ENCODE results near the gene TMEM54.
A peak's percentile ranks its signal among the peaks of the same experiment; 100 is the strongest.

Gene TMEM54

DNA sequence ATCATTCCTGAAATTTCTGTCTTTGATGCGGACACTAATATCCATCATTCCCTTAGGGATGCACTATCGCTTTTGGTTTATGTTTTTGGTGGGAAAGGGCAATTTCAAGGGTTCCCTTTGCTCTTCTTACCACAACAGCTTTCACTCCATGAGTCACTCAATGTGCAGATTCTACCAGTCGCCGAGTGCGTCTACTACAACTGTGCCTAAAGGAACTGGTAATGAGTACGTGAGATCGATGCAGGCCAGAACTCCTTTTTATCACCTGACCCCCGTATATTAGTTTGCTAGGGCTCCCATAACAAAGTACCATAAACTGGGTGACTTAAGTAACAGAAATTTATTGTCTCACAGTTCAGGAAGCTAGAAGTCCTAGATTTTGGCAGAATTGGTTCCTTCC lies 27.5 kb upstream of the TMEM54 start:
- TF ChIP-seq POLR2A (IDR thresholded peaks at IDR 0.05; ENCODE audit: low read length) (no peak), GATA1 (IDR thresholded peaks at IDR 0.05; ENCODE audit: low read depth, low read length) (no peak)
- DNase-seq, result no peak

DNA sequence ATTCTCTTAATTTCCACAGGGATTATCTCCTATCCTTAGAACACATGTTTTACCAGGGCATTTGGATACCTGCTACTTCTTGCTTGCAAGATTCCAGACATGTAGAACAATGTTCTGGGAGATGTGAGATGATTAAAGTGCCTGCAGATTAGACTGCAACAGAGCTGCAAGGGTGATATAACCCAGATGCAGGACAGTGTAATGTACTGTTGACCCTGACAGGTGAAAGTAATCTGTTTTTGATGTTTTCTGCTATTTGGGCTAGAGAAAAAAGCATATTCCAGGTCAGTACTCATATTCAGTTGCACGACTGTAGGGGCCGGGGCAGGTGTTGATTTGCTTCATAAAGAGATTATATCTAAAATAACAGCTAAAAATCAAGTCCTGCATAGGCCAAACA lies 27.1 kb upstream of the TMEM54 start:
- no peak for DNase-seq
- TF ChIP-seq GATA1 (IDR thresholded peaks at IDR 0.05; ENCODE audit: low read depth, low read length) (no peak), POLR2A (IDR thresholded peaks at IDR 0.05; ENCODE audit: low read length) (no peak)

DNA sequence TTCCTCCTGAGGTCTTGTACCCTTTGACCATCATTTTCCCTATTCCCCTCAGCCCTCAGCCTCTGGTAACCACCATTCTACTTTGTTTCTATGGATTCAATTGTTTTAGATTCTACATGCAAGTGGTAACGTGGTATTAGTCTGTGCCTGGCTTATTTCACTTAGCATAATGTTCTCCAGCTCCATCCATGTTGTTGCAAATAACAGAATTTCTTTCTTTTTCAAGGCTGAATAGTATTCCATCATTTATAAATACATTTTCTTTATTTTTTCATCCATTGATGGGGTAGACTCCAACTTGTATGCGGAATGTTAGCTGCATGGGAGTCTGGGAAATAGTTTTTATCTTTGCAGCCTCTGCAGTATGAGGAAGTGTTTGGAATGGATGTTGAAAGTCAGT lies 26.3 kb upstream of the TMEM54 start:
- DNase-seq, result no peak
- TF ChIP-seq GATA1 (IDR thresholded peaks at IDR 0.05; ENCODE audit: low read depth, low read length) (no peak), POLR2A (IDR thresholded peaks at IDR 0.05; ENCODE audit: low read length) (no peak)

DNA sequence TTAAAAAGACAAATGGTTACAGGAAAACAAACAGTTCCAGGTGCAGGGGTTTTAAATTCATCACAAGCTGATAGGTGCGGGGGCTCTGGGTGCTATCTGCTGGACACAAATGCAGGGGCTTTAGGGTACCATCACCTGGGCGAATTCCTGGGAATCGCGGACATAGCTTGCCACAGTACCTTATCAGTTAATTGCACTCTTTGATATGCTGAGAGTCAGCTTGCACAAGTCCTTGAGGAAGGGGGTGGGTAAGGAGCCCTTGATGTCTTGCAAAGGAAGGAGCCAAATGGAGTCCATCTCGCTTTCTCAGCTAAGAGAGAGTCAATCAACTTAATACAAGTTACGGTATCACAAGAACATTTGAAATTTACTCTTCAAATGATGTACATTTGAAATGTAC lies 25.4 kb upstream of the TMEM54 start:
- DNase-seq, result no peak
- no peak for TF ChIP-seq POLR2A (IDR thresholded peaks at IDR 0.05; ENCODE audit: low read length)
- no peak for TF ChIP-seq GATA1 (IDR thresholded peaks at IDR 0.05; ENCODE audit: low read depth, low read length)

DNA sequence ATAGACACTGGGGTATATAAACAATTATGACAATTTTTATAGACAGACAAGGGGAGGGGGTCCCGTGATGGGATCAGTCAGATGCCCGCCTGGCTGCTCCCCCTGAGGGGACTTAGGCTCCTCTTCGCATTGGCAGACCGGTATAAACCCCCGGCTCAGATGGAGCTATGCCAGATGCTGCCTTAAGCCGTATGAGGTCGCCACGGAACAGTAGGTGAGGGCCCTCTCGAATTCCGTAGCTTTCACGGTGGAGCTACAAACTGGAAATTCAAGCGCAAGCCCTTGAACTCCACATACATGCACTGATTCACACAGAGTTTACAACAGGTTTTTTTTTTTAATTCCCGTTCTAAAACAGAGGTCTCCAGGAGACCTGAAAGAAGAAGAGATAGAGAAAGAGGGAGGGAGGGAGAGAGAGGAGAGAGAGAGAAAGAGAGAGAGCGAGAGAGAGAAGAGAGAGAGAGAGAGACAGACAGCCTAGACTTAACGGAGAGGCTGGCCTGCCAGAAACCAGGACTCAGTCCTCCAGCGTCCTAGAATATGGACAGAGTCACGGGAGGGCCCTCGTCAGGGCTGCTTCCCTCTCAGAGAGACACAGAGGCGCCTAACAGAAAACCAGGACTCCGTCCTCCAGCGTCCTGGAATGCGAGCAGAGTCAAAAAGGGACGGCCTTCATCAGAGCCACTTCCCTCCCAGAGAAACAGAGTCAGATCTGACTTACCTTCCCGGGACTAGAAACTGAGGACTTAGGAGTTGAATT lies 24.4 kb upstream of the TMEM54 start:
- peak; percentile 12 to 15 for DNase-seq

DNA sequence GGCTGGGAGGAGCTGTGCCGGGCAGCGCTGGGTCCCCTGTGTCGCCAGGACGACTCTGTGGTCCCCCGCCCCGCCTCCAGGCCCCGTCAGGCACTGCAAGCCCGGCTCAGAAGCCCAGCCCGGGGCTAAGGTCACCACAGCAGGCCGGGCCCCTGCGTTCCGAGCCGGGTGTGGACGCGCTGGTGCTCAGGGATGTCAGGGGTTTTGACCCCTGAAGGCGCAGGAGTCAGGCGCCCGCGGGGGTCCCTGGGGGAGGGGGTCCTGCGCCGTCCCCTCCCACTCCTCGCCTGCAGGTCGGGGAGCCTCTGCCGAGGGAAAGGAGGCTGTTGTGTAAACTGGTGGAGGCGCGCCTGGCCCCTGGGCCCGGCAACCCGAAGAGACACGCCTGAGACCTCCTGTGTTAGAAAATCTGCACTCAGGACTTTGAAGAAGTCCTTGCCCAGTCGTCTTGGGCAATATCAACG lies 23.7 kb upstream of the TMEM54 start:
- no peak for DNase-seq
- TF ChIP-seq GATA1 (IDR thresholded peaks at IDR 0.05; ENCODE audit: low read depth, low read length) (no peak), POLR2A (IDR thresholded peaks at IDR 0.05; ENCODE audit: low read length) (no peak)

More for the DNA sequence above, 24.4 kb upstream of the TMEM54 start:
- TF ChIP-seq POLR2A (IDR thresholded peaks at IDR 0.05; ENCODE audit: low read length) (no peak), GATA1 (IDR thresholded peaks at IDR 0.05; ENCODE audit: low read depth, low read length) (no peak)

DNA sequence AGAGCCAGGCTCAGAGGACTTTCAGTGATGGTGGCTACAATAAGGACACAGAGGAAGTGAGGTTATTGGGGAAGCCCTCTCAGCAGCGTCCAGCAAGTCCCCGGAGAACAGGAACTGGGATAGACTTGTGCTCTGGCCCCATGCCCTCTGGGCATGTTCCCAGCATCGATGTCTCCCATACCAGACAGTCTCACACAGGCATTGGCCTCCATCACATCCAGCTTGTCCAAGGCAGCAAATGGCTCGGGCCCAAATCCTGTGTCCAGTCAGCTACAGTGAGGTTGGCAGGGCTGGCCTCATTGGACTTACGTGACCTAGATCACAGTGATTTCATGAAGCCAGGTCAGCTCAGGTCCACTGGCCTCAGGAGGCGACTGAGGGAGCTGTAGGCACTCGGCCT lies 19.6 kb upstream of the TMEM54 start:
- TF ChIP-seq GATA1 (IDR thresholded peaks at IDR 0.05; ENCODE audit: low read depth, low read length) (no peak), POLR2A (IDR thresholded peaks at IDR 0.05; ENCODE audit: low read length) (no peak)
- no peak for DNase-seq

DNA sequence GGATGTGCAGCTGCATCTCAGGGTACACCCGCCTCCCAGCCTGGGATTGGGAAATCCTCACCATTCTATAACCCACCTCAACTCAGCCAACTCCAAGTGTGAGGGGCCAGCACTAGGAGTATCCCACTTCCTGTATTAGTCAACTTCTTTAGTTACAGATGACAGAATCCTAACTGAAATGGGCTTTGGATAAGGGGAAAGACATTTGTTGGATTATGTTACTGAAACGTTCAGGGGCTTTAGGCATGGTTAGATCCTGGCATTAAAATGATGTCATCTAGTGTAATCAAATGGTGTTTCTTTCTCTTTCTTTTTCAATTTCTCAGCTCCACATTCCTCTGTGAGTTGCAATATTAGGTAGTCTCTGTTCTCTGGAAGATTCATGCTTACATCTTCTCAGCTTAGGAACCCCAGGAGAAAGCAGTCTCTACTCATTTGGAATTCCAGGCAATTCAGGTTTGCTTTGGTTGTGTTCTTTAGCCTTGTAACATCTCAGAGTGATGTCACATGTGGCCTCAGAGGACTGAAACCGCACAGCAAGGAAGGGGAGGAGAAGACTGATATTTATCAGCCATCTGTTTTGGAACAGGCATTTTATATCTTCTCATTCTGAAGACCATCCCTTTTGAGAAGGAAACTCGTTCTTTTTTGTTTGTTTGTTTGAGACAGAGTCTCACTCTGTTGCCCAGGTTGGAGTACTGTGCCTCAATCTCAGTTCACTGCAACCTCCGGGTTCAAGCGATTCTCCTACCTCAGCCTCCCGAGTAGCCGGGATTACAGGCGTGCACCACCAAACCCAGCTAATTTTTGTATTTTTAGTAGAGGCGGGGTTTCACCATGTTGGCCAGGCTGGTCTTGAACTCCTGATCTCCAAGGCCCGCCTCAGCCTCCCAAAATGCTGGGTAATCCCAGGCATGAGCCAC lies 18.9 kb upstream of the TMEM54 start:
- TF ChIP-seq GATA1 (IDR thresholded peaks at IDR 0.05; ENCODE audit: low read depth, low read length) (no peak), POLR2A (IDR thresholded peaks at IDR 0.05; ENCODE audit: low read length) (no peak)
- DNase-seq, result peak in 1 of 2 experiments; percentile 73

DNA sequence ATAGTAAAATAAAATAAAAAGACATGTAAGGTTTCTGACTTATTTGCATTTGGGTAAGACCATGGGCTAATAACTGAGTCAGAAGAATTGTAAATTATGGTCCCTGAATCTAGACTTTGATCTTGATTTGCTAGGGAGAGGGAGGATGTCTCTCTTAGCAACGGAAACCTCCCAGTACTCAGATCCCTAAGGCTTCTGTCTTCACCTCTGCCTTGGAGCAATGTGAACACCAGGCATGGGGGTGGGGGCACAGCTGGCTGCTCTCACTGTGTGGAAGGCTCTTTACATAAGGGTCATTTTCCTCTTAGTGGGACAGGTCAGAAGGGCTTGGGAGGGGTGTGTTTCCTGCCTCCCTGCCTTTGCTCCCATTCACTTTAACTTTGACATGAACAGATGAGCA lies 17.0 kb upstream of the TMEM54 start:
- no peak for DNase-seq
- TF ChIP-seq GATA1 (IDR thresholded peaks at IDR 0.05; ENCODE audit: low read depth, low read length) (no peak), POLR2A (IDR thresholded peaks at IDR 0.05; ENCODE audit: low read length) (no peak)

DNA sequence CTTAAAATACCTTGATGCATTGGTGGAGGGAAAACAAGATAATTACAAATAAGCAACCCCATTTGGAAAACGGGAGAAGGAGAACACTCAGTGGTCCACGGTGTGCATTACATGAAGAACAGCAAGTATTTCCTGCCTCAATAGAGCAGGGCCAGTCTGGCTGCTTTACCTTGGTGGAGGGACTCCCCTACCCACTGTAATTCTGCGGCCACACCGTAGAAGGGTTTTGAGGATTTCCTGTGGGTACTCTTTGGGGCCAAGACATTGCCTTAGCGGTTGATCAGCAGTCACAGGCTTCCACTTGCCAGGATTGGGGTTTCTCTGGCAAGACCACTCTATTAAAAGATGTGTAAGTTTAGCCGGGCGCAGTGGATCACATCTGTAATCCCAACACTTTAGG lies 16.3 kb upstream of the TMEM54 start:
- TF ChIP-seq GATA1 (IDR thresholded peaks at IDR 0.05; ENCODE audit: low read depth, low read length), result no peak
- no peak for TF ChIP-seq POLR2A (IDR thresholded peaks at IDR 0.05; ENCODE audit: low read length)
- DNase-seq, result no peak

DNA sequence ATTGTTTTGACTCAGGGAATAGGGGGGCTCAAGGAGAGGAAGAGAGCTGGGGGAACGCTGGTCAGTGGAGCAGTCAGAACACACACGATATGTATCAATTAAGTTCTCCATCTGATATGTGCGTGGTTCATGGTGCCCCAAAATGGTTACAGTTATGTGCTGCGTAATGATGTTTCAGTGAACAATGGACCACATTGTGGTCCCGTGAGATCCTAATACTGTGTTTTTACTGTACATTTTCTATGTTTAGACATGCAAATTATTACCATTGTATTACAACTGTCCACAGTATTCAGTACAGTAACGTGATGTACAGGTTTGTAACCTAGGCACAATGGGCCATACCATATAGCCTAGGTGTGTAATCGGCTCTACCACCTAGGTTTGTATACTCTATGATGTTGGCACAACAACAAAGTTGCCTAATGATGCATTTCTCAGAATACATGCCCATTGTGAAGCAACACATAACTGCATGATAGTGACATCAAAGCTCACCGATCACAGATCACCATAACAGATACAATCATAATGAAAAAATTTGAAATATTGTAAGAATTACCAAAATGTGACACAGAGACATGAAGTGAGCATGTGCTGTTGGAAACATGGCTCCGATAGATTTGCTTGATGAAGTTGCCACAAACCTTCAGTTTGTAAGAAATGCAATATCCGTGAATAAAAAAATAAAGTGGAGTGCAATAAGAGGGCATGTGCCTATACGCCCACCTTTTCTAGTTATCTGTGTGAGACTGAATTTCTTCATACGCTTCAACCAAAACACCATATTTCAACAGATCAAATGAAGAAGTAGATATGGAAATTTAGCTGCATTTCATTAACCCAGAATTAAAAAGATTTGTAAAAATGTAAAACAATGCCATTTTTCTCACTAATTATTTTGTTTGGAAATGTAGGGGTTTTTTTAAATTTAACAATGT lies 14.8 kb upstream of the TMEM54 start:
- TF ChIP-seq POLR2A (IDR thresholded peaks at IDR 0.05; ENCODE audit: low read length) (no peak), GATA1 (IDR thresholded peaks at IDR 0.05; ENCODE audit: low read depth, low read length) (no peak)
- no peak for DNase-seq

DNA sequence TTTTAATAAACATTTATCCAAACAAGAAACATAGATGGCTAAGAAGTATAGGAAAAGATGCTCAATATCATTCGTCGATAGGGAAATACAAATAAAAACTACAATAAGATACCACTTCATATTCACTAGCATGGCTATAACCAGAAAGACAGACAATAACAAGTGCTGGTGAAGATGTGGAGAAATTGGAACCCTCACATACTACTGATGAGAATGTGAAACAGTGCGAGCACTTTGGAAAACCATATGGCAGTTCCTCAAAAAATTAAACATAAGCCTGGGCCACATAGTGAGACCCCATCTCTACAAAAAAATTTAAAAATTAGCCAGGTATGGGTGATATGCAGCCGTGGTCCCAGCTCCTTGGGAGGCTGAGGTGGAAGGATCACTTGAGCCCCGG lies 9.1 kb upstream of the TMEM54 start:
- TF ChIP-seq POLR2A (IDR thresholded peaks at IDR 0.05; ENCODE audit: low read length) (no peak), GATA1 (IDR thresholded peaks at IDR 0.05; ENCODE audit: low read depth, low read length) (no peak)
- DNase-seq, result no peak

DNA sequence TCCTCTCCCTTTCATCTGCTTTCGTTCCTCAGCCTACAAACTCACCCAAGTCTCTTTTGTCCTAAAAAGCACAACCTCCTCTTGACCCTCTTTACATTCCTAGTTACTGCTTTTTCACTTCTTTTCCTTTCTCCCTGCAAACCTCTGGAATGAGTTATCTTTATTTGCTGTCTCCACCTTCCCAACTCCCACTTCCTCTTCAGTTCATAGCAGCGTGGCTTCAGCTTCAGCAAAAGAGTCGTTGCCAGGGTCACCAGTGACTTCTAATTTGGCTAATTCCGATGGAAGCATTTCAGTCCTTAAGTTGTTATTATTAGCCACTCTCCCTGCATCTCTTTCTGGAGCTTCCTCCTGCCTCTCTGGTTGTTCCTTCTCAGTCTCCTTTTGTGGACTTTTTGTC lies 6.2 kb upstream of the TMEM54 start:
- DNase-seq, result no peak
- TF ChIP-seq GATA1 (IDR thresholded peaks at IDR 0.05; ENCODE audit: low read depth, low read length), result no peak
- TF ChIP-seq POLR2A (IDR thresholded peaks at IDR 0.05; ENCODE audit: low read length), result no peak

All from erythroblast (primary cell).